ENCODE results near the gene GPC6.

GPC6 gene

GRCh38 chr13:93775507-93776108 lies 549.0 kb downstream of the GPC6 start:
- no peak overlapping the region for H2BK15ac ChIP-seq (ENCODE audit: low read length)
- H3K27ac ChIP-seq (replicated peaks; ENCODE audit: low read length) = no peak overlapping the region
- no peak overlapping the region for H3K14ac ChIP-seq (ENCODE audit: low read length)
- H2BK5ac ChIP-seq (ENCODE audit: low read length) = no peak overlapping the region
- peaks cover 2 to 12% of the 10 kb centered on the region in 2 donors for H3K4me1 ChIP-seq (ENCODE audit: control insufficient read depth in 2 of 2, insufficient read depth in 1 of 2, low read depth in 1 of 2, low read length in 2 of 2)
- no peak overlapping the region for H3K9ac ChIP-seq (ENCODE audit: low read depth, low read length, poor library complexity)
- H2BK12ac ChIP-seq (ENCODE audit: low read length) = no peak overlapping the region
- no peaks in the 10 kb centered on the region for H3K27me3 ChIP-seq (ENCODE audit: control insufficient read depth in 3 of 3, insufficient read depth in 3 of 3, low read depth in 1 of 3, low read length in 3 of 3)
- no peak overlapping the region for H3K4me2 ChIP-seq (ENCODE audit: insufficient read depth, low read length, poor library complexity, severe bottlenecking)
- no peak overlapping the region for H2AFZ ChIP-seq (ENCODE audit: low read length)
- no peaks in the 10 kb centered on the region for H3K9me3 ChIP-seq (replicated peaks in 1 of 2; ENCODE audit: control insufficient read depth in 2 of 2, insufficient read depth in 1 of 2, low read depth in 1 of 2, low read length in 2 of 2)
- no peaks in the 10 kb centered on the region for H3K36me3 ChIP-seq (replicated peaks in 1 of 2; ENCODE audit: control insufficient read depth in 2 of 2, insufficient read depth in 2 of 2, low read length in 2 of 2)
- H2BK120ac ChIP-seq (ENCODE audit: low read depth, low read length) = no peak overlapping the region
- no peak overlapping the region for H3K4me3 ChIP-seq (ENCODE audit: low read length in 2 of 2)
- no peaks in the 10 kb centered on the region for H3K79me1 ChIP-seq (ENCODE audit: low read depth, low read length)
- H3K23ac ChIP-seq (ENCODE audit: low read depth, low read length, poor library complexity) = no peak overlapping the region
- no peak overlapping the region for H3K18ac ChIP-seq (ENCODE audit: low read length)
- DNase-seq (ENCODE audit: low spot score) = no peak
- H4K8ac ChIP-seq (ENCODE audit: low read depth, low read length) = no peak overlapping the region
- H3K4ac ChIP-seq (ENCODE audit: low read length) = no peak overlapping the region
- WGBS, 2 donors (ENCODE audit: extremely low coverage in 2 of 2, insufficient read length in 2 of 2, insufficient replicate concordance in 1 of 2) = no CpG with 5 or more reads among the region's 8 CpGs
- H2AK5ac ChIP-seq (ENCODE audit: low read depth, low read length) = no peak overlapping the region
- no peak overlapping the region for H4K91ac ChIP-seq (ENCODE audit: low read depth, low read length, poor library complexity)

DNA sequence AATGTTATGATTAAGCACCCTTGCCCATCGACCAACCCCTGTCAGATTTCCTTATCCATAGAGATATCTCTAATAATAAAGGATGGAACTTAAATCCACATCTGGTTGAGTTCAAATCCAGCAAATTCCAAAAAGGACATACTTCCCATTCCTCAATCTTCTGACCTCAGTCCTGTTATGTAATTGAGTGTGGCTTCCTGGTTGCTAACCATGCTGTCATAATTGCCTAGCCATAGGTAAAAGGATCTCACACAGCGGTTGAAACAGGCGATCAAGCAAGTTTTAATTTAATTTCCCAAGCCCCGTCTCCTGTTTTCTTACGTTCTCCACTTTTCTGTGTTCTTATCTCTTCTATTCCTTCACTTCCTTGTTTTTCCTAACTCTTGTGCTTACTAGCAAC lies 550.3 kb downstream of the GPC6 start:
- Histone ChIP-seq H2AK5ac (ENCODE audit: low read depth, low read length) (no peak overlapping the region), H4K91ac (ENCODE audit: low read depth, low read length, poor library complexity) (no peak overlapping the region), H2BK15ac (ENCODE audit: low read length) (no peak overlapping the region), H3K27ac (replicated peaks; ENCODE audit: low read length) (no peak overlapping the region), H3K23ac (ENCODE audit: low read depth, low read length, poor library complexity) (no peak overlapping the region), H3K27me3 (ENCODE audit: control insufficient read depth in 3 of 3, insufficient read depth in 3 of 3, low read depth in 1 of 3, low read length in 3 of 3) (no peaks in the 10 kb centered on the region), H2BK120ac (ENCODE audit: low read depth, low read length) (no peak overlapping the region), H3K36me3 (replicated peaks in 1 of 2; ENCODE audit: control insufficient read depth in 2 of 2, insufficient read depth in 2 of 2, low read length in 2 of 2) (no peaks in the 10 kb centered on the region), H3K4ac (ENCODE audit: low read length) (no peak overlapping the region), H2BK5ac (ENCODE audit: low read length) (no peak overlapping the region), H3K4me3 (ENCODE audit: low read length in 2 of 2) (no peak overlapping the region), H3K9ac (ENCODE audit: low read depth, low read length, poor library complexity) (no peak overlapping the region), H3K4me1 (ENCODE audit: control insufficient read depth in 2 of 2, insufficient read depth in 1 of 2, low read depth in 1 of 2, low read length in 2 of 2) (peaks cover 0 to 7% of the 10 kb centered on the region in 2 donors), H3K9me3 (replicated peaks in 1 of 2; ENCODE audit: control insufficient read depth in 2 of 2, insufficient read depth in 1 of 2, low read depth in 1 of 2, low read length in 2 of 2) (no peaks in the 10 kb centered on the region), H3K4me2 (ENCODE audit: insufficient read depth, low read length, poor library complexity, severe bottlenecking) (no peak overlapping the region), H3K79me1 (ENCODE audit: low read depth, low read length) (no peaks in the 10 kb centered on the region), H2BK12ac (ENCODE audit: low read length) (no peak overlapping the region), H3K18ac (ENCODE audit: low read length) (no peak overlapping the region), H4K8ac (ENCODE audit: low read depth, low read length) (no peak overlapping the region), H2AFZ (ENCODE audit: low read length) (no peak overlapping the region), H3K14ac (ENCODE audit: low read length) (no peak overlapping the region)
- DNase-seq (ENCODE audit: low spot score) = no peak
- WGBS, 2 donors (ENCODE audit: extremely low coverage in 2 of 2, insufficient read length in 2 of 2, insufficient replicate concordance in 1 of 2) = no CpG with 5 or more reads among the region's 5 CpGs

- H2BK5ac ChIP-seq (ENCODE audit: low read length) = no peak overlapping the region
- no peak overlapping the region for H3K4ac ChIP-seq (ENCODE audit: low read length)
- no peak overlapping the region for H2BK15ac ChIP-seq (ENCODE audit: low read length)
- no peak overlapping the region for H3K4me3 ChIP-seq (ENCODE audit: low read length in 2 of 2)
- H4K91ac ChIP-seq (ENCODE audit: low read depth, low read length, poor library complexity) = no peak overlapping the region
- H3K9ac ChIP-seq (ENCODE audit: low read depth, low read length, poor library complexity) = no peak overlapping the region
- no peaks in the 10 kb centered on the region for H3K36me3 ChIP-seq (replicated peaks in 1 of 2; ENCODE audit: control insufficient read depth in 2 of 2, insufficient read depth in 2 of 2, low read length in 2 of 2)
- H3K14ac ChIP-seq (ENCODE audit: low read length) = no peak overlapping the region
- no peak overlapping the region for H4K8ac ChIP-seq (ENCODE audit: low read depth, low read length)
- H3K4me2 ChIP-seq (ENCODE audit: insufficient read depth, low read length, poor library complexity, severe bottlenecking) = no peak overlapping the region
- no peak overlapping the region for H2AK5ac ChIP-seq (ENCODE audit: low read depth, low read length)
- no CpG with 5 or more reads among the region's 2 CpGs for WGBS, 2 donors (ENCODE audit: extremely low coverage in 2 of 2, insufficient read length in 2 of 2, insufficient replicate concordance in 1 of 2)
- H2AFZ ChIP-seq (ENCODE audit: low read length) = no peak overlapping the region
- no peak overlapping the region for H2BK120ac ChIP-seq (ENCODE audit: low read depth, low read length)
- no peaks in the 10 kb centered on the region for H3K9me3 ChIP-seq (replicated peaks in 1 of 2; ENCODE audit: control insufficient read depth in 2 of 2, insufficient read depth in 1 of 2, low read depth in 1 of 2, low read length in 2 of 2)
- no peak overlapping the region for H3K27ac ChIP-seq (replicated peaks; ENCODE audit: low read length)
- no peak for DNase-seq (ENCODE audit: low spot score)
- H3K23ac ChIP-seq (ENCODE audit: low read depth, low read length, poor library complexity) = no peak overlapping the region
- H2BK12ac ChIP-seq (ENCODE audit: low read length) = no peak overlapping the region
- H3K18ac ChIP-seq (ENCODE audit: low read length) = no peak overlapping the region
- no peaks in the 10 kb centered on the region for H3K27me3 ChIP-seq (ENCODE audit: control insufficient read depth in 3 of 3, insufficient read depth in 3 of 3, low read depth in 1 of 3, low read length in 3 of 3)
- no peaks in the 10 kb centered on the region for H3K79me1 ChIP-seq (ENCODE audit: low read depth, low read length)
- peaks cover 0 to 7% of the 10 kb centered on the region in 2 donors for H3K4me1 ChIP-seq (ENCODE audit: control insufficient read depth in 2 of 2, insufficient read depth in 1 of 2, low read depth in 1 of 2, low read length in 2 of 2)
These were observed 550.9 kb downstream of the GPC6 start for GRCh38 chr13:93777504-93777903.

DNA sequence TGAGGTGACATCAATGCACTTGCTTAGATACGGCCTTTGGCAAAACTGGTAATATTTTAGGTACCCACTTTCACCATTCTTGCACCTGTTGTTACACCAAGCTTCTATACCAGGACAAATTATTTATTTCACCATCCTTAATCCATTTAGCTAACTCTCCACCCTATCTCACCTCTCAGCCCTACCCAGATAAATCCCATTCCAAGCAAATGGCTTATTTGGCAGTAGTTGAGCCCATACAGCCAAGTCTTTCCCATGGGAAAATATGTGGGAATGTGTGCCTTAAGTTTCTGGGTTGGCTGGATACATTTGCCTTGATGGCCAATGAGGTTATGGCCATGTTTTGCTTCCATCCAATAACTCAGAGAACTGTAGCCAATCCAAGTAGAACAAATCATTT lies 551.9 kb downstream of the GPC6 start:
- no peak for DNase-seq (ENCODE audit: low spot score)
- no peak overlapping the region for H2BK120ac ChIP-seq (ENCODE audit: low read depth, low read length)
- H3K27me3 ChIP-seq (ENCODE audit: control insufficient read depth in 3 of 3, insufficient read depth in 3 of 3, low read depth in 1 of 3, low read length in 3 of 3) = no peaks in the 10 kb centered on the region
- H3K4me2 ChIP-seq (ENCODE audit: insufficient read depth, low read length, poor library complexity, severe bottlenecking) = no peak overlapping the region
- no peak overlapping the region for H3K4ac ChIP-seq (ENCODE audit: low read length)
- no CpG with 5 or more reads among the region's 1 CpG for WGBS, 2 donors (ENCODE audit: extremely low coverage in 2 of 2, insufficient read length in 2 of 2, insufficient replicate concordance in 1 of 2)
- H3K4me3 ChIP-seq (ENCODE audit: low read length in 2 of 2) = no peak overlapping the region
- H2BK15ac ChIP-seq (ENCODE audit: low read length) = no peak overlapping the region
- no peak overlapping the region for H4K91ac ChIP-seq (ENCODE audit: low read depth, low read length, poor library complexity)
- H2BK12ac ChIP-seq (ENCODE audit: low read length) = no peak overlapping the region
- no peak overlapping the region for H2BK5ac ChIP-seq (ENCODE audit: low read length)
- H2AFZ ChIP-seq (ENCODE audit: low read length) = no peak overlapping the region
- no peaks in the 10 kb centered on the region for H3K36me3 ChIP-seq (replicated peaks in 1 of 2; ENCODE audit: control insufficient read depth in 2 of 2, insufficient read depth in 2 of 2, low read length in 2 of 2)
- H3K14ac ChIP-seq (ENCODE audit: low read length) = no peak overlapping the region
- no peaks in the 10 kb centered on the region for H3K79me1 ChIP-seq (ENCODE audit: low read depth, low read length)
- H3K4me1 ChIP-seq (ENCODE audit: control insufficient read depth in 2 of 2, insufficient read depth in 1 of 2, low read depth in 1 of 2, low read length in 2 of 2) = peaks cover 0 to 7% of the 10 kb centered on the region in 2 donors
- no peak overlapping the region for H3K9ac ChIP-seq (ENCODE audit: low read depth, low read length, poor library complexity)
- no peak overlapping the region for H4K8ac ChIP-seq (ENCODE audit: low read depth, low read length)
- no peak overlapping the region for H3K23ac ChIP-seq (ENCODE audit: low read depth, low read length, poor library complexity)
- no peak overlapping the region for H2AK5ac ChIP-seq (ENCODE audit: low read depth, low read length)
- peaks cover 0 to 2% of the 10 kb centered on the region in 2 donors for H3K9me3 ChIP-seq (replicated peaks in 1 of 2; ENCODE audit: control insufficient read depth in 2 of 2, insufficient read depth in 1 of 2, low read depth in 1 of 2, low read length in 2 of 2)
- H3K18ac ChIP-seq (ENCODE audit: low read length) = no peak overlapping the region
- H3K27ac ChIP-seq (replicated peaks; ENCODE audit: low read length) = no peak overlapping the region

All from neuronal stem cell (in vitro differentiated cells).